Measurements from ENCODE around the gene POMGNT1. TPM values are rescaled to one million over a fixed set of nuclear protein-coding genes. Genes with fewer than 3 reads are reported as not detected.

Gene POMGNT1
- total RNA-seq, 1 donor from 2014 or later, result 37.8 TPM

- DNase-seq (ENCODE audit: low spot score), result no peak
These were observed 15.0 kb downstream of the POMGNT1 start for GRCh38 chr1:46183079-46183847.

GRCh38 chr1:46181343-46182260 is 16.6 kb downstream of the POMGNT1 start:
- H3K9me3 Mint-ChIP-seq (ENCODE audit: unreplicated experiment), result no peaks in the 10 kb centered on the region
- peaks cover 1% of the 10 kb centered on the region for H3K27me3 Mint-ChIP-seq (ENCODE audit: unreplicated experiment)
- H3K4me3 Mint-ChIP-seq (ENCODE audit: unreplicated experiment), result peak overlapping the region; percentile 15
- no peaks in the 10 kb centered on the region for H3K36me3 Mint-ChIP-seq (ENCODE audit: low read depth, unreplicated experiment)
- peaks cover 8% of the 10 kb centered on the region for H3K4me1 Mint-ChIP-seq (ENCODE audit: unreplicated experiment)
- no peak for DNase-seq (ENCODE audit: low spot score)
- TF ChIP-seq CTCF (IDR thresholded peaks at IDR 0.05; ENCODE audit: unreplicated experiment), result no peak
- no peak overlapping the region for H3K27ac Mint-ChIP-seq (ENCODE audit: unreplicated experiment)

More at GRCh38 chr1:46183079-46183847, 15.0 kb downstream of the POMGNT1 start:
- Mint-ChIP-seq H3K4me1 (ENCODE audit: unreplicated experiment) (peaks cover 9% of the 10 kb centered on the region), H3K27me3 (ENCODE audit: unreplicated experiment) (peaks cover 5% of the 10 kb centered on the region), H3K27ac (ENCODE audit: unreplicated experiment) (no peak overlapping the region), H3K9me3 (ENCODE audit: unreplicated experiment) (no peaks in the 10 kb centered on the region), H3K36me3 (ENCODE audit: low read depth, unreplicated experiment) (peaks cover 5% of the 10 kb centered on the region), H3K4me3 (ENCODE audit: unreplicated experiment) (no peak overlapping the region)
- TF ChIP-seq CTCF (IDR thresholded peaks at IDR 0.05; ENCODE audit: unreplicated experiment), result no peak

GRCh38 chr1:46180082-46180616 is 18.1 kb downstream of the POMGNT1 start:
- no peak overlapping the region for H3K4me3 Mint-ChIP-seq (ENCODE audit: unreplicated experiment)
- no peaks in the 10 kb centered on the region for H3K9me3 Mint-ChIP-seq (ENCODE audit: unreplicated experiment)
- H3K27me3 Mint-ChIP-seq (ENCODE audit: unreplicated experiment), result no peaks in the 10 kb centered on the region
- no peaks in the 10 kb centered on the region for H3K36me3 Mint-ChIP-seq (ENCODE audit: low read depth, unreplicated experiment)
- no peak overlapping the region for H3K27ac Mint-ChIP-seq (ENCODE audit: unreplicated experiment)
- DNase-seq (ENCODE audit: low spot score), result peak; percentile 35
- TF ChIP-seq CTCF (IDR thresholded peaks at IDR 0.05; ENCODE audit: unreplicated experiment), result no peak
- peaks cover 9% of the 10 kb centered on the region for H3K4me1 Mint-ChIP-seq (ENCODE audit: unreplicated experiment)

GRCh38 chr1:46179138-46180081 is 18.8 kb downstream of the POMGNT1 start:
- Mint-ChIP-seq H3K27ac (ENCODE audit: unreplicated experiment) (no peak overlapping the region), H3K27me3 (ENCODE audit: unreplicated experiment) (no peaks in the 10 kb centered on the region)
- DNase-seq (ENCODE audit: low spot score), result peak; percentile 77

More at GRCh38 chr1:46179138-46180081, 18.8 kb downstream of the POMGNT1 start:
- Mint-ChIP-seq H3K4me3 (ENCODE audit: unreplicated experiment) (no peak overlapping the region), H3K4me1 (ENCODE audit: unreplicated experiment) (peaks cover 9% of the 10 kb centered on the region), H3K36me3 (ENCODE audit: low read depth, unreplicated experiment) (no peaks in the 10 kb centered on the region), H3K9me3 (ENCODE audit: unreplicated experiment) (no peaks in the 10 kb centered on the region)
- TF ChIP-seq CTCF (IDR thresholded peaks at IDR 0.05; ENCODE audit: unreplicated experiment), result peak; percentile 56
